ENCODE data around the gene RNU5B-1. TPM values are rescaled to one million over a fixed set of nuclear protein-coding genes. Genes with fewer than 3 reads are reported as not detected.
A peak's percentile ranks its signal among the peaks of the same experiment; 100 is the strongest.

The RNU5B-1 gene
- total RNA-seq (10 to 100 TPM in 1 of 2 donors, not detected in 1; 78.5 TPM), polyA plus RNA-seq (ENCODE audit: insufficient read length in 2 of 2) (not detected)
- long read RNA-seq, donor 1, result 0 reads
- long read RNA-seq, donor 2, result 0 reads
- long read RNA-seq, donor 3, result 0 reads
- long read RNA-seq, donor 4, result 0 reads

GRCh38 chr15:65304381-65305149, at the start of gene RNU5B-1:
RNU5B-1 (plus strand) TSS chr15:65304677.
- H3K4me3 ChIP-seq (ENCODE audit: low read depth, low read length), result peak within 1 kb of the TSS; percentile 64
- WGBS (ENCODE audit: insufficient coverage), result under 1% methylated on average over 15 of the region's 24 CpGs

GRCh38 chr15:65254758-65255157, 49.7 kb upstream of the RNU5B-1 start:
- H3K9me3 ChIP-seq (ENCODE audit: control insufficient read depth, insufficient read depth, low read length), result no peaks in the 10 kb centered on the region
- no peak for DNase-seq (ENCODE audit: low read depth in 4 of 6, low spot score in 6 of 6)
- peaks cover 22% of the 10 kb centered on the region for H3K4me1 ChIP-seq (ENCODE audit: control insufficient read depth, insufficient read depth, low read length)
- no peaks in the 10 kb centered on the region for H3K27me3 ChIP-seq (ENCODE audit: control insufficient read depth, insufficient read depth, low read length)
- peak overlapping the region; percentile 36 for H3K27ac ChIP-seq (ENCODE audit: low read depth, low read length)
- no peak overlapping the region for H3K4me3 ChIP-seq (ENCODE audit: low read depth, low read length)
- no CpG with 5 or more reads among the region's 1 CpG for WGBS (ENCODE audit: insufficient coverage)
- peaks cover 12% of the 10 kb centered on the region for H3K36me3 ChIP-seq (ENCODE audit: control insufficient read depth, insufficient read depth, low read length)

More at GRCh38 chr15:65304381-65305149, at the start of gene RNU5B-1:
- Histone ChIP-seq H3K4me1 (ENCODE audit: control insufficient read depth, insufficient read depth, low read length) (peaks cover 17% of the 10 kb centered on the region), H3K27me3 (ENCODE audit: control insufficient read depth, insufficient read depth, low read length) (no peaks in the 10 kb centered on the region), H3K27ac (ENCODE audit: low read depth, low read length) (peak within 1 kb of the TSS; percentile 94), H3K36me3 (ENCODE audit: control insufficient read depth, insufficient read depth, low read length) (no peaks in the 10 kb centered on the region), H3K9me3 (ENCODE audit: control insufficient read depth, insufficient read depth, low read length) (no peaks in the 10 kb centered on the region)
- peak; percentile 86 to 98 (median 90) for DNase-seq (ENCODE audit: low read depth in 4 of 6, low spot score in 6 of 6)

GRCh38 chr15:65255486-65256140, 48.9 kb upstream of the RNU5B-1 start:
- no peaks in the 10 kb centered on the region for H3K27me3 ChIP-seq (ENCODE audit: control insufficient read depth, insufficient read depth, low read length)
- WGBS (ENCODE audit: insufficient coverage), result 94% methylated on average over 3 of the region's 7 CpGs
- peaks cover 14% of the 10 kb centered on the region for H3K36me3 ChIP-seq (ENCODE audit: control insufficient read depth, insufficient read depth, low read length)
- H3K4me1 ChIP-seq (ENCODE audit: control insufficient read depth, insufficient read depth, low read length), result peaks cover 21% of the 10 kb centered on the region
- no peaks in the 10 kb centered on the region for H3K9me3 ChIP-seq (ENCODE audit: control insufficient read depth, insufficient read depth, low read length)
- no peak overlapping the region for H3K4me3 ChIP-seq (ENCODE audit: low read depth, low read length)
- no peak overlapping the region for H3K27ac ChIP-seq (ENCODE audit: low read depth, low read length)
- no peak for DNase-seq (ENCODE audit: low read depth in 4 of 6, low spot score in 6 of 6)

- H3K27me3 ChIP-seq (ENCODE audit: control insufficient read depth, insufficient read depth, low read length), result no peaks in the 10 kb centered on the region
- H3K4me3 ChIP-seq (ENCODE audit: low read depth, low read length), result no peak overlapping the region
- H3K4me1 ChIP-seq (ENCODE audit: control insufficient read depth, insufficient read depth, low read length), result peaks cover 21% of the 10 kb centered on the region
- peaks cover 30% of the 10 kb centered on the region for H3K36me3 ChIP-seq (ENCODE audit: control insufficient read depth, insufficient read depth, low read length)
- H3K27ac ChIP-seq (ENCODE audit: low read depth, low read length), result peak overlapping the region; percentile 67
- no peaks in the 10 kb centered on the region for H3K9me3 ChIP-seq (ENCODE audit: control insufficient read depth, insufficient read depth, low read length)
- peak in 2 of 6 donors; percentile 40 to 42 for DNase-seq (ENCODE audit: low read depth in 4 of 6, low spot score in 6 of 6)
- WGBS (ENCODE audit: insufficient coverage), result 38% methylated on average over 5 of the region's 5 CpGs
Observed at GRCh38 chr15:65258375-65259262, 45.9 kb upstream of the RNU5B-1 start.

- Histone ChIP-seq H3K9me3 (ENCODE audit: control insufficient read depth, insufficient read depth, low read length) (no peaks in the 10 kb centered on the region), H3K4me1 (ENCODE audit: control insufficient read depth, insufficient read depth, low read length) (peaks cover 15% of the 10 kb centered on the region), H3K27me3 (ENCODE audit: control insufficient read depth, insufficient read depth, low read length) (no peaks in the 10 kb centered on the region), H3K36me3 (ENCODE audit: control insufficient read depth, insufficient read depth, low read length) (peaks cover 30% of the 10 kb centered on the region), H3K27ac (ENCODE audit: low read depth, low read length) (peak overlapping the region; percentile 67), H3K4me3 (ENCODE audit: low read depth, low read length) (no peak overlapping the region)
- peak in 1 of 6 donors; percentile 38 for DNase-seq (ENCODE audit: low read depth in 4 of 6, low spot score in 6 of 6)
- 71% methylated on average over 7 of the region's 7 CpGs for WGBS (ENCODE audit: insufficient coverage)
Observed at GRCh38 chr15:65259367-65259797, 45.1 kb upstream of the RNU5B-1 start.

- no peak overlapping the region for H3K4me3 ChIP-seq (ENCODE audit: low read depth, low read length)
- no peak overlapping the region for H3K27ac ChIP-seq (ENCODE audit: low read depth, low read length)
- no peak for DNase-seq (ENCODE audit: low read depth in 4 of 6, low spot score in 6 of 6)
- H3K27me3 ChIP-seq (ENCODE audit: control insufficient read depth, insufficient read depth, low read length), result no peaks in the 10 kb centered on the region
- peaks cover 5% of the 10 kb centered on the region for H3K4me1 ChIP-seq (ENCODE audit: control insufficient read depth, insufficient read depth, low read length)
- peaks cover 34% of the 10 kb centered on the region for H3K36me3 ChIP-seq (ENCODE audit: control insufficient read depth, insufficient read depth, low read length)
- 100% methylated on average over 2 of the region's 6 CpGs for WGBS (ENCODE audit: insufficient coverage)
- H3K9me3 ChIP-seq (ENCODE audit: control insufficient read depth, insufficient read depth, low read length), result no peaks in the 10 kb centered on the region
Observed at GRCh38 chr15:65260968-65261367, 43.5 kb upstream of the RNU5B-1 start.

GRCh38 chr15:65263313-65263712, 41.2 kb upstream of the RNU5B-1 start:
- H3K27me3 ChIP-seq (ENCODE audit: control insufficient read depth, insufficient read depth, low read length), result no peaks in the 10 kb centered on the region
- WGBS (ENCODE audit: insufficient coverage), result no CpG with 5 or more reads among the region's 4 CpGs
- H3K9me3 ChIP-seq (ENCODE audit: control insufficient read depth, insufficient read depth, low read length), result no peaks in the 10 kb centered on the region
- H3K4me3 ChIP-seq (ENCODE audit: low read depth, low read length), result no peak overlapping the region
- H3K27ac ChIP-seq (ENCODE audit: low read depth, low read length), result no peak overlapping the region
- peaks cover 28% of the 10 kb centered on the region for H3K36me3 ChIP-seq (ENCODE audit: control insufficient read depth, insufficient read depth, low read length)
- H3K4me1 ChIP-seq (ENCODE audit: control insufficient read depth, insufficient read depth, low read length), result peaks cover 1% of the 10 kb centered on the region
- DNase-seq (ENCODE audit: low read depth in 4 of 6, low spot score in 6 of 6), result no peak

GRCh38 chr15:65264863-65265430, 39.5 kb upstream of the RNU5B-1 start:
- Histone ChIP-seq H3K4me1 (ENCODE audit: control insufficient read depth, insufficient read depth, low read length) (no peaks in the 10 kb centered on the region), H3K9me3 (ENCODE audit: control insufficient read depth, insufficient read depth, low read length) (no peaks in the 10 kb centered on the region), H3K4me3 (ENCODE audit: low read depth, low read length) (no peak overlapping the region), H3K36me3 (ENCODE audit: control insufficient read depth, insufficient read depth, low read length) (peaks cover 36% of the 10 kb centered on the region), H3K27ac (ENCODE audit: low read depth, low read length) (no peak overlapping the region), H3K27me3 (ENCODE audit: control insufficient read depth, insufficient read depth, low read length) (no peaks in the 10 kb centered on the region)
- WGBS (ENCODE audit: insufficient coverage), result 66% methylated on average over 2 of the region's 2 CpGs
- DNase-seq (ENCODE audit: low read depth in 4 of 6, low spot score in 6 of 6), result no peak

GRCh38 chr15:65266469-65266868, 38.0 kb upstream of the RNU5B-1 start:
- WGBS (ENCODE audit: insufficient coverage), result 88% methylated on average over 5 of the region's 5 CpGs
- Histone ChIP-seq H3K36me3 (ENCODE audit: control insufficient read depth, insufficient read depth, low read length) (peaks cover 25% of the 10 kb centered on the region), H3K9me3 (ENCODE audit: control insufficient read depth, insufficient read depth, low read length) (no peaks in the 10 kb centered on the region), H3K4me3 (ENCODE audit: low read depth, low read length) (no peak overlapping the region), H3K27ac (ENCODE audit: low read depth, low read length) (no peak overlapping the region), H3K27me3 (ENCODE audit: control insufficient read depth, insufficient read depth, low read length) (no peaks in the 10 kb centered on the region), H3K4me1 (ENCODE audit: control insufficient read depth, insufficient read depth, low read length) (no peaks in the 10 kb centered on the region)
- no peak for DNase-seq (ENCODE audit: low read depth in 4 of 6, low spot score in 6 of 6)
